Esophagus muscularis mucosa (tissue), 4 donors: Measurements from ENCODE around the gene KCNJ15.

Experiments used
- CTCF ChIP-seq, 3 experiments: fragments of 200-600 bp in 2 of 3; fragments of 450-650 bp in 1 of 3; sonication (generic) in 2 of 3; IDR thresholded peaks; one replicate each; pipeline ENCODE4 v1.5.1; 2017 to 2019; ENCODE audit warnings: antibody characterized with exemption in 3 of 3, mild to moderate bottlenecking in 2 of 3, moderate library complexity in 1 of 3
- EP300 ChIP-seq: sonication (generic); formaldehyde crosslinking; IDR thresholded peaks from one replicate; pipeline ENCODE4 v1.6.1; 2017; ENCODE audit warnings: antibody characterized with exemption
- POLR2A ChIP-seq: fragments of 450-650 bp; IDR thresholded peaks from one replicate; pipeline ENCODE4 v1.6.1; 2017; ENCODE audit warnings: antibody characterized with exemption, moderate library complexity, mild to moderate bottlenecking, low read depth

DNA sequence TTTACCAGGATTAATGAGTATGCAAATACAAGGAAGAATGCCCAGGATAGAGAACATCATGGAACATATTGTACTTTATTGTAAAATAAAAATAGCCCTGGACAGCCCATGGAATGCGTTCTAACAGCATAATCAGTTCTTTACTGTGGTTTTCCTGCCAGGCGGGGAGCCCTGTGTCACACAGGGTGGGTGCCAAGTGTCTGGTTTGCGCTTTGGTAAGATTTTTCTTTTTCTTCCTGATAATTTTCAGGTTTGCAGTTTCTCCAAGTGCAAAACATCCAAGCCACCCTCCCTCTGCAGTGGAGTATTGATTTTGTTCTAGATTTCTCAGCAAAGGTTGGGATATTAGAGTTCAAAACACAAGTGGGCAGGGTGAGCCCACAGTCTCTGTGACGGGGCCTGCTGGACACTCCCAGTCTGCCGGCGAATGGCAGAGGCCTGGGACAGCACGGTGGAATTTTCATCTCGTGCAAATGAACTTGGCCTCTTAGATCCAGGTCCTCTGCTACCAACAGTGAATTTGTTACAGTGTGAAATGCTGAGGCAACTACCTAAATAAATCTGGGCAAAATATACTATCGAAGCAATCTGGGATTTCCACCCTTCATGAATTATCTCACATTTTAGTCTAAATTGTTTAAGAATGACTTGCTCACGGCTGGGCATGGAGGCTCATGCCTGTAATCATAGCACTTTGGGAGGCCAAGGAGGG is 15.6 kb upstream of the KCNJ15 start:
- TF ChIP-seq CTCF (IDR thresholded peaks at IDR 0.05) (no peak), EP300 (no peak), POLR2A (no peak)
